Activated T-cell treated with anti-CD3 and anti-CD28 coated beads, Interleukin-2, amount 50 U/mL, for 1 hour (primary cell): ENCODE measurements around the gene SCGB3A1.

Experiments used
- DNase-seq: peaks from one replicate; pipeline ENCODE4 v3.0.0-alpha.2; 2020

SCGB3A1 gene

DNA sequence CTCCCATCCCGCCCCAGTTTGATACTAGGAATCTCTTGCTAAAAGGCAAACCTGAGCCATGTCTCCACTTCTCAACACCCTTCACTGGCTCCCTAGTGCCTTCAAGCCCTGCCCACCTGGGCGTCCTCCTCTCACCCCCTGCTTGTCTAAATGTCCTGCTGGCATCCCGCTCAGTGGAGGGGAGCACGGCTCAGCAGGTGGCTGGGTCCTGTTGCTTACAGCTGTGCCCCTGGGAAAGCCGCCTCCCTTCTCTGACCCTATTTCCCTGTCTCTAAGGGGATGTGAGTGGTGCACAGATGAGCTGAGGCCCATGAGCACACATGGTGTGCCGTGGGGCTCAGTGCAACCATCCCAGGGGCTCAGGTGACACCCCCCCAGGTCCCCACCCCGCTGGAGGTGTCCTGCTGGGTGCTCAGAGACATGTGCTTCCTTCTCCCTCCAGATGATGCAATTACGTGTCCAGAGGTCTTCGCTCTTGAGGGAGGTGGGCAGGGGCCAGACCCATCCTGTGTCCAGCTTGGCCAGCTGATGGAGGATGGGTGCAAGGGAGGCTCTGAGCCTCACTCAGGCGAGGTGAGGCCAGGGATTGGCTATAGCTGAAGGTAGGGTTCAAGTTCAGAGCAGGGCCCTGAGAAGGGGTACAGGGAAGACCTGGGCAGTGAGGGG is 34.0 kb upstream of the SCGB3A1 start:
- DNase-seq: no peak

GRCh38 chr5:180624587-180624986 is 33.3 kb upstream of the SCGB3A1 start:
- DNase-seq: no peak

- DNase-seq: no peak
Observed at GRCh38 chr5:180623844-180624243, 32.5 kb upstream of the SCGB3A1 start.

GRCh38 chr5:180623411-180623834 is 32.1 kb upstream of the SCGB3A1 start:
- no peak for DNase-seq

DNA sequence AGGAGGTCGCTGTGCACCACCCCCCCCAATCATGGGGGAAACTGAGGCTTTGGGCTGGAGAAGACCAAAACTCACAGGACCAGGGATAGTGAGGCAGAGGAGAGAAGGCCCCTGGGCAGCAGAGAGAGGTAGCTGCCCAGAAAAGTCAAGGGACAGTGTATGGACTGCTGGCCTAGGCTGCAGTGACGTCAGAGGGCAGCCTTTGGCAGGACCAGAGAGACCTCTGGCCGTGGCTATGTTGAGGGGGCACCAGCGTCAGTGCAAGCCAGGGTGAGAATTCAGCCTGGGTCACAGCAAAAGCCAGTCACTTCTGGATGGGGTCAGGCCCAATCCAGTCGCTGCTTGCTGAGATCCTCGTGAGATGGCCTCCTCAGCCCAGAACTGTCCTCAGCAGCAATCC is 31.6 kb upstream of the SCGB3A1 start:
- no peak for DNase-seq

GRCh38 chr5:180621311-180621710 is 30.0 kb upstream of the SCGB3A1 start:
- DNase-seq: no peak

GRCh38 chr5:180620014-180620413 is 28.7 kb upstream of the SCGB3A1 start:
- DNase-seq: no peak

DNA sequence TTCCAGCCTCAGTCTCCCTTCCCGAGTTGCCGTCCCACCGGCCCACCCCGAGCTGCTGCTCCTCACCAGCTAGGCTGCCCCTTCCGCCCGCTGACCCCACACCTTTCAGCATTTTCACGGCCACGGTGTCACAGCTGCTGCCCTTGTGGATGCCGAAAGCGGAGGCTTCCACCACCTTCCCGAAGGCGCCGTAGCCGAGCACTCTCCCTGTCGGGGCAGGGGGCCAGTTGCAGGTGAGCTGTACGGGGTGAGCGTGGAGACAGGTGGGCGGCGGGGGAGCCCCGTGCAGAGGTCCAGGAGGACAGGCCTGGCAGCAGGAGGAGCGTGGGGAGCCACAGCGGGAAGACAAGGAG is 28.2 kb upstream of the SCGB3A1 start:
- DNase-seq: no peak

DNA sequence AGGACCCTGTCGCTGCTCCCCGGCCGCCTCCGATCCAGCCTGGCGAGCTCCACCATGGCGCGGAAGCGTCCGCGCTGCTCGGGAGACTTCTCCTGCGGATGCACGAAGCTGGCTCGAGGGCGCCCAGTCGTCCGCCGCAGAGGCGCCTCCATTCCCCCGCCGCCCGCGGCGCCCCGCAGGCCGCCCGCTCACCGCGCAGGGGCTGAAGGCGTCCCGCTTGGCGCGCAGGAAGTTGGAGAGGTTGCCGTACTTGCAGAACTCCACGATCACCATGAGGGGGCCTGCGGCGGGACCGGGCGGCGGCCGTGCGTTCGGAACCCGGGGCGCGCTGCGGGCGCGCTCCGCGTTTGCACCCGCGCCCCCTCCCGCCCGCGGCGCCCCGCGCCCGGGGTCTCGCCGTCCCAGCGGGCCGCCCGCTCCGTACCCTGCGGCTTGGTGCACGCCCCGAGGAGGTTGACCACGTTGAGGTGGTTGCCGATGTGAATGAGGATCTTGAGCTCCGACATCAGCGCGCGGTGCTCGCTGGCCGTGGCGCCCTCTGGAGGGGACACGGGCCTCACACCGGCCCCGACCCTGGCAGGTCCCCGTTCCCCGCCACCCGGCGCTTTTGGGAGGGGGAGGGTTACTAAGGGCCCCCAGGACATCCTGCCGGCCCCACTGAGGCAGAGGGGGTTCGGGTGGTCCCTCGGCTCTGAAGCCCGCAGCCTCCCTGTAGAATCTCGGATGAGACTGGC is 27.7 kb upstream of the SCGB3A1 start:
- DNase-seq: peak; percentile 42

GRCh38 chr5:180618487-180618828 is 27.2 kb upstream of the SCGB3A1 start:
- no peak for DNase-seq

- no peak for DNase-seq
Observed at GRCh38 chr5:180613814-180614188, 22.5 kb upstream of the SCGB3A1 start.

DNA sequence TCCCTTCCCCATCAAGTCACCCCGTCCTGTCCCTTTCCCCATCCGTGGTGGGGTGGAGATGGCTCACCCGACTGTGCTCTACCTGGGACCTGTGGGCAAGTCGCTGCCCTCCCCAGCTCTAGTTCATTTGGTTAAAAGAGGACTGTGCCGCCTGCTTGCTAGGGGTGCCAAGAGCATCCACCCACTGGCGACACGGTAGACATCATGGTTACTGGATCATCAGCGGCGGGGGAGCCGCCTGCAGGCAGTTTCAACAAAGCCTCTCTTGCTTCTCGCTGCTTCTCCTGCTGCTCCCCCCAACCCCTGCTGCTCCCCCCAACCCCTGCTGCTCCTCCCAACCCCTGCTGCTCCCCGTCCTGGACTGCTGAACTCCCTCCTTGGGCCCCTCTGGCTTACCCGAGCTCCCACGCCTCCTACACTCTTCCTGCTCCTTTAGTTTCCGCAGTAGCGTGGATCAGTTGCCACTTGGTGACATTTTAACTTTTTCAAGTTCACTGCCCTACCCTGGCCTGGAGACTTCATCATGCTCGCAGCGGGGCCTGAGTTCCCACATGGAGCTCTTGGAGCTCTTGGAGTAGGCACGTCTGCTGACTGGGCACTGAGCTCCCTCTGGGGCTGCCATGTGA is 22.0 kb upstream of the SCGB3A1 start:
- no peak for DNase-seq

DNA sequence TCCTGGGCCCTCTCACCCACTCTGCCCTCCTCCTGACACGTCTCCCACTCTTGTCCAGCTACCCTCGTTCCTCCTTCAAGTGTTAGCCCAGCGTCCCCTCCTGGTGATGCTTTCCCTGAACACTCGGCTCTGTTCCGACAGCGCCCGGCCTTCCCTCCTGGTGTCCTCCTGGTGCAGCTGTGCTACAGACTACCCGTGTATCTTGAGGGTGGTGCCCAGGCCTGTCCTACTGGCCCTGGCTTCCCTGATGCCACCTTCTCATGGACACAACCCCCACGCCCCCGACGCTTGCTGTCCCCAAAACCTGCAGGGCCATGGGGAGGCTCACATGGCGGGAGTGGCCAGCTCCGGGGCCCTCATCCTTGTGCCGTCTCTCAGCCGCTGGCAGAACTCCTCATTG is 21.4 kb upstream of the SCGB3A1 start:
- DNase-seq: no peak

- DNase-seq: no peak
Observed at GRCh38 chr5:180611140-180611850, 20.0 kb upstream of the SCGB3A1 start.

GRCh38 chr5:180609817-180610550 is 18.7 kb upstream of the SCGB3A1 start:
- no peak for DNase-seq

- DNase-seq: no peak
Observed at GRCh38 chr5:180609386-180609785, 18.1 kb upstream of the SCGB3A1 start.

GRCh38 chr5:180608572-180609310 is 17.4 kb upstream of the SCGB3A1 start:
- DNase-seq: no peak

GRCh38 chr5:180607861-180608571 is 16.7 kb upstream of the SCGB3A1 start:
- no peak for DNase-seq

- no peak for DNase-seq
Observed at GRCh38 chr5:180606215-180606785, 15.0 kb upstream of the SCGB3A1 start.

GRCh38 chr5:180605554-180606214 is 14.4 kb upstream of the SCGB3A1 start:
- peak; percentile 63 for DNase-seq

- no peak for DNase-seq
Observed at GRCh38 chr5:180604271-180604670, 13.0 kb upstream of the SCGB3A1 start.
